GM23338 (cell line): ENCODE results near the gene TNRC18. TPM values are rescaled to one million over a fixed set of nuclear protein-coding genes. Genes with fewer than 3 reads are reported as not detected.

ENCODE experiments used
- ATAC-seq: fragments of 200-7000 bp; cut with Tn5 transposase; 3 replicates; pipeline ENCODE4 v1.9.1; 2020
- DNase-seq: peaks from one replicate; pipeline ENCODE4 v3.0.0-alpha.2; 2015; ENCODE audit warnings: low spot score
- H2AFZ ChIP-seq: fragments of 200-600 bp; sonication (generic); 2 replicates; pipeline ENCODE4 v1.8.0; 2016; ENCODE audit warnings: antibody characterized with exemption, mild to moderate bottlenecking, moderate library complexity
- H3F3A ChIP-seq: fragments of 200-600 bp; sonication (generic); replicated peaks from 2 replicates; pipeline ENCODE4 v1.8.0; 2017; ENCODE audit warnings: antibody characterized with exemption, mixed run types, low read depth
- H3K27ac ChIP-seq: fragments of 200-600 bp; sonication (generic); 2 replicates; pipeline ENCODE4 v1.6.1; 2016; ENCODE audit warnings: low read depth
- H3K27me3 ChIP-seq: fragments of 200-600 bp; sonication (generic); 2 replicates; pipeline ENCODE4 v1.8.0; 2016; ENCODE audit warnings: mild to moderate bottlenecking, mixed run types, moderate library complexity; ENCODE audit not compliant: insufficient read depth
- H3K36me3 ChIP-seq: fragments of 200-600 bp; sonication (generic); 2 replicates; pipeline ENCODE4 v1.8.0; 2016; ENCODE audit warnings: mild to moderate bottlenecking; ENCODE audit not compliant: insufficient read depth
- H3K4me1 ChIP-seq: fragments of 200-600 bp; sonication (generic); 2 replicates; pipeline ENCODE4 v1.8.0; 2016; ENCODE audit warnings: mild to moderate bottlenecking, moderate library complexity; ENCODE audit not compliant: insufficient read depth
- H3K4me2 ChIP-seq: fragments of 200-600 bp; sonication (generic); 2 replicates; pipeline ENCODE4 v1.7.1; 2017; ENCODE audit warnings: mixed run types
- H3K4me3 ChIP-seq: fragments of 200-600 bp; sonication (generic); 2 replicates; pipeline ENCODE4 v1.6.1; 2016; ENCODE audit warnings: mixed run types
- H3K79me2 ChIP-seq: fragments of 200-600 bp; sonication (generic); replicated peaks from 2 replicates; pipeline ENCODE4 v1.8.0; 2017; ENCODE audit warnings: mild to moderate bottlenecking; ENCODE audit not compliant: insufficient read depth
- H3K9me2 ChIP-seq: fragments of 200-600 bp; sonication (generic); 2 replicates; pipeline ENCODE4 v1.8.0; 2017; ENCODE audit not compliant: insufficient read depth
- H4K20me1 ChIP-seq: fragments of 200-600 bp; sonication (generic); replicated peaks from 2 replicates; pipeline ENCODE4 v1.8.0; 2017; ENCODE audit warnings: mild to moderate bottlenecking; ENCODE audit not compliant: insufficient read depth
- H3K27ac Mint-ChIP-seq: 2 replicates; pipeline ENCODE4 v1.8.0; 2020; ENCODE audit warnings: inconsistent platforms, mild to moderate bottlenecking, moderate library complexity, mixed read lengths
- H3K27me3 Mint-ChIP-seq: 3 replicates; pipeline ENCODE4 v1.8.0; 2022; ENCODE audit warnings: low read depth, mild to moderate bottlenecking, moderate library complexity, mixed read lengths, inconsistent platforms; ENCODE audit not compliant: insufficient read depth, poor library complexity
- H3K36me3 Mint-ChIP-seq: 3 replicates; pipeline ENCODE4 v1.8.0; 2021; ENCODE audit warnings: low read depth, mild to moderate bottlenecking, inconsistent platforms, moderate library complexity, mixed read lengths
- H3K4me1 Mint-ChIP-seq: 3 replicates; pipeline ENCODE4 v1.8.0; 2020; ENCODE audit warnings: mild to moderate bottlenecking, inconsistent platforms, mixed read lengths
- H3K4me3 Mint-ChIP-seq: 3 replicates; pipeline ENCODE4 v1.8.0; 2021; ENCODE audit warnings: moderate library complexity, mild to moderate bottlenecking, inconsistent platforms, mixed read lengths
- H3K9me3 Mint-ChIP-seq: 3 replicates; pipeline ENCODE4 v1.8.0; 2020; ENCODE audit warnings: moderate library complexity, mild to moderate bottlenecking, inconsistent platforms, mixed read lengths
- CREB1 ChIP-seq: fragments of 250-450 bp; sonication (Bioruptor Pico); IDR thresholded peaks from 2 replicates; pipeline ENCODE4 v1.5.0; 2020; ENCODE audit warnings: low read depth, mild to moderate bottlenecking, moderate library complexity
- EZH2 ChIP-seq: fragments of 200-600 bp; sonication (generic); IDR thresholded peaks from one replicate; pipeline ENCODE4 v1.8.0; 2017; ENCODE audit warnings: antibody characterized with exemption, mild to moderate bottlenecking, low read depth; ENCODE audit not compliant: unreplicated experiment
- EZH2phosphoT487 ChIP-seq: fragments of 200-600 bp; sonication (generic); IDR thresholded peaks from one replicate; pipeline ENCODE4 v1.8.1; 2018; ENCODE audit warnings: antibody characterized with exemption; ENCODE audit not compliant: unreplicated experiment
- JUNB ChIP-seq: IDR thresholded peaks from one replicate; pipeline ENCODE4 v1.6.1; 2016; ENCODE audit warnings: antibody characterized with exemption; ENCODE audit not compliant: unreplicated experiment
- NANOG ChIP-seq: IDR thresholded peaks from 2 replicates; pipeline ENCODE4 v1.6.1; 2016; ENCODE audit warnings: antibody characterized with exemption, borderline replicate concordance
- POLR2AphosphoS5 ChIP-seq: IDR thresholded peaks from 2 replicates; pipeline ENCODE4 v1.6.1; 2016; ENCODE audit warnings: antibody characterized with exemption, low read depth
- STAT1 ChIP-seq: IDR thresholded peaks from one replicate; pipeline ENCODE4 v1.6.1; 2016; ENCODE audit warnings: antibody characterized with exemption; ENCODE audit not compliant: unreplicated experiment
- ZNF114 ChIP-seq: fragments of 250-450 bp; sonication (Bioruptor Pico); IDR thresholded peaks from 2 replicates; pipeline ENCODE4 v1.5.0; 2020; ENCODE audit warnings: mild to moderate bottlenecking, moderate library complexity
- ZNF331 ChIP-seq: fragments of 250-450 bp; sonication (Bioruptor Pico); IDR thresholded peaks from 2 replicates; pipeline ENCODE4 v1.5.0; 2020; ENCODE audit warnings: low read depth, mild to moderate bottlenecking, moderate library complexity
- polyA plus RNA-seq: library from polyadenylated mRNA; unstranded; fragments of >200 nt; fragmentation: Nextera tagmentation; extraction: Ambion mirVana; gene quantifications from 2 replicates; pipeline ENCODE4 v1.2.1, GENCODE V29; 2016
- total RNA-seq: library from RNA; depleted of rRNA; stranded (reverse); fragments of >200 nt; shearing (Covaris generic); gene quantifications from 2 replicates; pipeline ENCODE4 v1.2.3, GENCODE V29; 2014
- TF ChIP-seq, protein P1 (sequence below): IDR thresholded peaks from 2 replicates; pipeline ENCODE4 v1.6.1; 2016; ENCODE audit warnings: antibody characterized with exemption
- TF ChIP-seq, protein P2 (sequence below), 2 experiments: fragments of 200-600 bp in 1 of 2; sonication (generic) in 1 of 2; conservative IDR thresholded peaks; 2 replicates each; pipeline versions ENCODE4 v1.5.1 to v1.6.1; 2016 to 2017; ENCODE audit warnings: antibody characterized with exemption in 2 of 2, low read depth in 2 of 2, mild to moderate bottlenecking in 2 of 2, moderate library complexity in 1 of 2
- TF ChIP-seq, protein P3 (sequence below): fragments of 250-450 bp; sonication (Bioruptor Pico); IDR thresholded peaks from 2 replicates; pipeline ENCODE4 v1.5.0; 2020; ENCODE audit warnings: mild to moderate bottlenecking, moderate library complexity
- TF ChIP-seq, protein P4 (sequence below): IDR thresholded peaks from one replicate; pipeline ENCODE4 v1.6.1; 2018; ENCODE audit warnings: antibody characterized with exemption; ENCODE audit not compliant: unreplicated experiment

TNRC18 gene
- total and polyA plus RNA-seq, 2 experiments from 2014 or later, result 2.1 to 17.5 TPM

DNA sequence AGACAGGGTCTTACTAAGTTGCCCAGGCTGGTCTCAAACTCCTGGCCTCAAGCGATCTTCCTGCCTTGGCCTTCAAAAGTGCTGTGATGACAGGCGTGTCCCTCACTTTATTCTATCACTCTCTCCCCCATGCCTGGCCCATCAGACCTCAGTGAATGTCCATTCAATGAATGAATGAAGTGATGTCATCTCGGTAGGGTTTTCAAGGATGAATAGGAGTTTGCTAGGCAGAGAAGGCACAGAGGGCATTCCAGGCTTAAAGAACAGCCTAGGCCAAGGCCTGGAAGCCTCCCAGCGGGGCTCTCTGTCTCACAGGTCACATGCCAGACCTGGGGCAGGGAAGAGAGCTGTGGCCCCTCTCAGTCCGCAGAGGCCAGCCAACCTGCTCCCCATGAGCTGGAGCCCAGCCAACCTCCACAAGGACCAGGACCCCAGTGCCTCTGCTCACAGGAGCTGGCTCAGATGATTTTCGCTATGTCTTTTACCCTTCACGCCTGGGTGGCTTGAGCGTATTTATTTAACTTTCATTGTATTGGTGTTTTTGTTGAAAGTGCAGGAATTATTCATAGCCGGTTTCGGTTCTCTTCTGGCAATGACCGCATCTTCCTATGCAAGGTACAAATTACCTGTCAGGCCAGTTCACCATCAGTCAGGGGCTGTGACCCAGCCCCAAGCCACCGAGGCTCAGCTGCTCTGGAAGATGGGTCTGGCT is 11.8 kb upstream of the TNRC18 start:
- TF ChIP-seq, protein P1, sequence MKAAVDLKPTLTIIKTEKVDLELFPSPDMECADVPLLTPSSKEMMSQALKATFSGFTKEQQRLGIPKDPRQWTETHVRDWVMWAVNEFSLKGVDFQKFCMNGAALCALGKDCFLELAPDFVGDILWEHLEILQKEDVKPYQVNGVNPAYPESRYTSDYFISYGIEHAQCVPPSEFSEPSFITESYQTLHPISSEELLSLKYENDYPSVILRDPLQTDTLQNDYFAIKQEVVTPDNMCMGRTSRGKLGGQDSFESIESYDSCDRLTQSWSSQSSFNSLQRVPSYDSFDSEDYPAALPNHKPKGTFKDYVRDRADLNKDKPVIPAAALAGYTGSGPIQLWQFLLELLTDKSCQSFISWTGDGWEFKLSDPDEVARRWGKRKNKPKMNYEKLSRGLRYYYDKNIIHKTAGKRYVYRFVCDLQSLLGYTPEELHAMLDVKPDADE, result no peak
- TF ChIP-seq JUNB (no peak), ZNF331 (CRISPR knock-in tag) (no peak), EZH2phosphoT487 (no peak), CREB1 (CRISPR knock-in tag) (no peak), NANOG (no peak), EZH2 (no peak), STAT1 (no peak), POLR2AphosphoS5 (no peak), ZNF114 (CRISPR knock-in tag) (no peak)
- TF ChIP-seq, protein P2, sequence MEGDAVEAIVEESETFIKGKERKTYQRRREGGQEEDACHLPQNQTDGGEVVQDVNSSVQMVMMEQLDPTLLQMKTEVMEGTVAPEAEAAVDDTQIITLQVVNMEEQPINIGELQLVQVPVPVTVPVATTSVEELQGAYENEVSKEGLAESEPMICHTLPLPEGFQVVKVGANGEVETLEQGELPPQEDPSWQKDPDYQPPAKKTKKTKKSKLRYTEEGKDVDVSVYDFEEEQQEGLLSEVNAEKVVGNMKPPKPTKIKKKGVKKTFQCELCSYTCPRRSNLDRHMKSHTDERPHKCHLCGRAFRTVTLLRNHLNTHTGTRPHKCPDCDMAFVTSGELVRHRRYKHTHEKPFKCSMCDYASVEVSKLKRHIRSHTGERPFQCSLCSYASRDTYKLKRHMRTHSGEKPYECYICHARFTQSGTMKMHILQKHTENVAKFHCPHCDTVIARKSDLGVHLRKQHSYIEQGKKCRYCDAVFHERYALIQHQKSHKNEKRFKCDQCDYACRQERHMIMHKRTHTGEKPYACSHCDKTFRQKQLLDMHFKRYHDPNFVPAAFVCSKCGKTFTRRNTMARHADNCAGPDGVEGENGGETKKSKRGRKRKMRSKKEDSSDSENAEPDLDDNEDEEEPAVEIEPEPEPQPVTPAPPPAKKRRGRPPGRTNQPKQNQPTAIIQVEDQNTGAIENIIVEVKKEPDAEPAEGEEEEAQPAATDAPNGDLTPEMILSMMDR (conservative IDR thresholded peaks at IDR 0.05; ENCODE audit: low read depth in 2 of 2), result no peak
- TF ChIP-seq, protein P3, sequence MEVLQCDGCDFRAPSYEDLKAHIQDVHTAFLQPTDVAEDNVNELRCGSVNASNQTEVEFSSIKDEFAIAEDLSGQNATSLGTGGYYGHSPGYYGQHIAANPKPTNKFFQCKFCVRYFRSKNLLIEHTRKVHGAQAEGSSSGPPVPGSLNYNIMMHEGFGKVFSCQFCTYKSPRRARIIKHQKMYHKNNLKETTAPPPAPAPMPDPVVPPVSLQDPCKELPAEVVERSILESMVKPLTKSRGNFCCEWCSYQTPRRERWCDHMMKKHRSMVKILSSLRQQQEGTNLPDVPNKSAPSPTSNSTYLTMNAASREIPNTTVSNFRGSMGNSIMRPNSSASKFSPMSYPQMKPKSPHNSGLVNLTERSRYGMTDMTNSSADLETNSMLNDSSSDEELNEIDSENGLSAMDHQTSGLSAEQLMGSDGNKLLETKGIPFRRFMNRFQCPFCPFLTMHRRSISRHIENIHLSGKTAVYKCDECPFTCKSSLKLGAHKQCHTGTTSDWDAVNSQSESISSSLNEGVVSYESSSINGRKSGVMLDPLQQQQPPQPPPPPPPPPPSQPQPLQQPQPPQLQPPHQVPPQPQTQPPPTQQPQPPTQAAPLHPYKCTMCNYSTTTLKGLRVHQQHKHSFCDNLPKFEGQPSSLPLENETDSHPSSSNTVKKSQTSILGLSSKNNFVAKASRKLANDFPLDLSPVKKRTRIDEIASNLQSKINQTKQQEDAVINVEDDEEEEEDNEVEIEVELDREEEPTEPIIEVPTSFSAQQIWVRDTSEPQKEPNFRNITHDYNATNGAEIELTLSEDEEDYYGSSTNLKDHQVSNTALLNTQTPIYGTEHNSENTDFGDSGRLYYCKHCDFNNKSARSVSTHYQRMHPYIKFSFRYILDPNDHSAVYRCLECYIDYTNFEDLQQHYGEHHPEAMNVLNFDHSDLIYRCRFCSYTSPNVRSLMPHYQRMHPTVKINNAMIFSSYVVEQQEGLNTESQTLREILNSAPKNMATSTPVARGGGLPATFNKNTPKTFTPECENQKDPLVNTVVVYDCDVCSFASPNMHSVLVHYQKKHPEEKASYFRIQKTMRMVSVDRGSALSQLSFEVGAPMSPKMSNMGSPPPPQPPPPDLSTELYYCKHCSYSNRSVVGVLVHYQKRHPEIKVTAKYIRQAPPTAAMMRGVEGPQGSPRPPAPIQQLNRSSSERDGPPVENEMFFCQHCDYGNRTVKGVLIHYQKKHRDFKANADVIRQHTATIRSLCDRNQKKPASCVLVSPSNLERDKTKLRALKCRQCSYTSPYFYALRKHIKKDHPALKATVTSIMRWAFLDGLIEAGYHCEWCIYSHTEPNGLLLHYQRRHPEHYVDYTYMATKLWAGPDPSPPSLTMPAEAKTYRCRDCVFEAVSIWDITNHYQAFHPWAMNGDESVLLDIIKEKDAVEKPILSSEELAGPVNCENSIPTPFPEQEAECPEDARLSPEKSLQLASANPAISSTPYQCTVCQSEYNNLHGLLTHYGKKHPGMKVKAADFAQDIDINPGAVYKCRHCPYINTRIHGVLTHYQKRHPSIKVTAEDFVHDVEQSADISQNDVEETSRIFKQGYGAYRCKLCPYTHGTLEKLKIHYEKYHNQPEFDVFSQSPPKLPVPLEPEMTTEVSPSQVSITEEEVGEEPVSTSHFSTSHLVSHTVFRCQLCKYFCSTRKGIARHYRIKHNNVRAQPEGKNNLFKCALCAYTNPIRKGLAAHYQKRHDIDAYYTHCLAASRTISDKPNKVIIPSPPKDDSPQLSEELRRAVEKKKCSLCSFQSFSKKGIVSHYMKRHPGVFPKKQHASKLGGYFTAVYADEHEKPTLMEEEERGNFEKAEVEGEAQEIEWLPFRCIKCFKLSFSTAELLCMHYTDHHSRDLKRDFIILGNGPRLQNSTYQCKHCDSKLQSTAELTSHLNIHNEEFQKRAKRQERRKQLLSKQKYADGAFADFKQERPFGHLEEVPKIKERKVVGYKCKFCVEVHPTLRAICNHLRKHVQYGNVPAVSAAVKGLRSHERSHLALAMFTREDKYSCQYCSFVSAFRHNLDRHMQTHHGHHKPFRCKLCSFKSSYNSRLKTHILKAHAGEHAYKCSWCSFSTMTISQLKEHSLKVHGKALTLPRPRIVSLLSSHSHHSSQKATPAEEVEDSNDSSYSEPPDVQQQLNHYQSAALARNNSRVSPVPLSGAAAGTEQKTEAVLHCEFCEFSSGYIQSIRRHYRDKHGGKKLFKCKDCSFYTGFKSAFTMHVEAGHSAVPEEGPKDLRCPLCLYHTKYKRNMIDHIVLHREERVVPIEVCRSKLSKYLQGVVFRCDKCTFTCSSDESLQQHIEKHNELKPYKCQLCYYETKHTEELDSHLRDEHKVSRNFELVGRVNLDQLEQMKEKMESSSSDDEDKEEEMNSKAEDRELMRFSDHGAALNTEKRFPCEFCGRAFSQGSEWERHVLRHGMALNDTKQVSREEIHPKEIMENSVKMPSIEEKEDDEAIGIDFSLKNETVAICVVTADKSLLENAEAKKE, result no peak
- TF ChIP-seq, protein P4, sequence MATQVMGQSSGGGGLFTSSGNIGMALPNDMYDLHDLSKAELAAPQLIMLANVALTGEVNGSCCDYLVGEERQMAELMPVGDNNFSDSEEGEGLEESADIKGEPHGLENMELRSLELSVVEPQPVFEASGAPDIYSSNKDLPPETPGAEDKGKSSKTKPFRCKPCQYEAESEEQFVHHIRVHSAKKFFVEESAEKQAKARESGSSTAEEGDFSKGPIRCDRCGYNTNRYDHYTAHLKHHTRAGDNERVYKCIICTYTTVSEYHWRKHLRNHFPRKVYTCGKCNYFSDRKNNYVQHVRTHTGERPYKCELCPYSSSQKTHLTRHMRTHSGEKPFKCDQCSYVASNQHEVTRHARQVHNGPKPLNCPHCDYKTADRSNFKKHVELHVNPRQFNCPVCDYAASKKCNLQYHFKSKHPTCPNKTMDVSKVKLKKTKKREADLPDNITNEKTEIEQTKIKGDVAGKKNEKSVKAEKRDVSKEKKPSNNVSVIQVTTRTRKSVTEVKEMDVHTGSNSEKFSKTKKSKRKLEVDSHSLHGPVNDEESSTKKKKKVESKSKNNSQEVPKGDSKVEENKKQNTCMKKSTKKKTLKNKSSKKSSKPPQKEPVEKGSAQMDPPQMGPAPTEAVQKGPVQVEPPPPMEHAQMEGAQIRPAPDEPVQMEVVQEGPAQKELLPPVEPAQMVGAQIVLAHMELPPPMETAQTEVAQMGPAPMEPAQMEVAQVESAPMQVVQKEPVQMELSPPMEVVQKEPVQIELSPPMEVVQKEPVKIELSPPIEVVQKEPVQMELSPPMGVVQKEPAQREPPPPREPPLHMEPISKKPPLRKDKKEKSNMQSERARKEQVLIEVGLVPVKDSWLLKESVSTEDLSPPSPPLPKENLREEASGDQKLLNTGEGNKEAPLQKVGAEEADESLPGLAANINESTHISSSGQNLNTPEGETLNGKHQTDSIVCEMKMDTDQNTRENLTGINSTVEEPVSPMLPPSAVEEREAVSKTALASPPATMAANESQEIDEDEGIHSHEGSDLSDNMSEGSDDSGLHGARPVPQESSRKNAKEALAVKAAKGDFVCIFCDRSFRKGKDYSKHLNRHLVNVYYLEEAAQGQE, result no peak
- DNase-seq (no peak), ATAC-seq (no peak)
- Mint-ChIP-seq H3K4me1 (peaks cover 6% of the 10 kb centered on the region; the same call in 1 of the 3 replicates), H3K27ac (no peak overlapping the region), H3K27me3 (peaks cover 27% of the 10 kb centered on the region), H3K4me3 (no peak overlapping the region), H3K36me3 (peaks cover 23% of the 10 kb centered on the region), H3K9me3 (peaks cover 28% of the 10 kb centered on the region)
- Histone ChIP-seq H3K27ac (no peak overlapping the region), H3K4me1 (no peaks in the 10 kb centered on the region), H3K4me3 (no peak overlapping the region), H3K79me2 (no peaks in the 10 kb centered on the region), H3K9me2 (no peaks in the 10 kb centered on the region), H4K20me1 (no peaks in the 10 kb centered on the region; the same call in 1 of the 2 replicates), H3K27me3 (peaks cover 27% of the 10 kb centered on the region), H3K4me2 (no peak overlapping the region), H3K36me3 (no peaks in the 10 kb centered on the region), H3F3A (no peaks in the 10 kb centered on the region), H2AFZ (no peak overlapping the region)
